A673 (cell line): ENCODE results near the gene MLF2. TPM values are rescaled to one million over a fixed set of nuclear protein-coding genes. Genes with fewer than 3 reads are reported as not detected.

Source experiments
- Bru-seq: library from RNA; stranded (reverse); fragments of 400-500 nt; gene quantifications from one replicate; lab custom pipeline; 2021; lab: Mats Ljungman, UMichigan
- BruChase-seq, 2 experiments: library from RNA; stranded (reverse); fragments of 400-500 nt; gene quantifications; one replicate each; lab custom pipeline; 2021; lab: Mats Ljungman, UMichigan
- BruUV-seq: library from RNA; stranded (reverse); fragments of 400-500 nt; replicated peaks from 2 replicates; lab custom pipeline; 2021; lab: Mats Ljungman, UMichigan
- CTCF ChIA-PET: fragments of 300-600 bp; sonication (Branson Sonifier 250); formaldehyde crosslinking; loops from one replicate; lab custom pipeline; 2022; ENCODE audit warnings: antibody characterized with exemption; lab: Charles Lee
- POLR2A ChIA-PET: fragments of 300-600 bp; sonication (Branson Sonifier 250); formaldehyde crosslinking; loops from one replicate; lab custom pipeline; 2022; ENCODE audit warnings: antibody characterized with exemption; ENCODE audit not compliant: low non-redundant PET; lab: Charles Lee
- DNase-seq: peaks from one replicate; pipeline ENCODE4 v3.0.0-alpha.2; 2015; ENCODE audit warnings: low spot score
- H3K27ac ChIP-seq: fragments of 200-600 bp; sonication (generic); 2 replicates; pipeline ENCODE4 v1.5.1; 2016; ENCODE audit warnings: mixed run types, low read depth, mild to moderate bottlenecking, mixed read lengths, antibody characterized with exemption, low read length; ENCODE audit not compliant: poor library complexity, severe bottlenecking
- H3K27me3 ChIP-seq: fragments of 200-600 bp; sonication (generic); replicated peaks from 2 replicates; pipeline ENCODE4 v1.6.1; 2017; ENCODE audit warnings: mixed run types, low read depth, mild to moderate bottlenecking, mixed read lengths, antibody characterized with exemption, low read length; ENCODE audit not compliant: insufficient read depth, poor library complexity
- H3K36me3 ChIP-seq: fragments of 200-600 bp; sonication (generic); 2 replicates; pipeline ENCODE4 v1.6.1; 2016; ENCODE audit warnings: mixed run types, mild to moderate bottlenecking, mixed read lengths, antibody characterized with exemption, low read length; ENCODE audit not compliant: insufficient read depth, poor library complexity, severe bottlenecking
- H3K4me1 ChIP-seq: fragments of 200-600 bp; sonication (generic); 2 replicates; pipeline ENCODE4 v1.6.1; 2017; ENCODE audit warnings: mixed run types, mild to moderate bottlenecking, mixed read lengths, antibody characterized with exemption, low read length; ENCODE audit not compliant: insufficient read depth, poor library complexity, severe bottlenecking
- H3K4me3 ChIP-seq: fragments of 200-600 bp; sonication (generic); 2 replicates; pipeline ENCODE4 v1.5.1; 2016; ENCODE audit warnings: low read depth, mixed run types, mild to moderate bottlenecking, mixed read lengths, low read length; ENCODE audit not compliant: poor library complexity, severe bottlenecking
- H3K9me3 ChIP-seq: fragments of 200-600 bp; sonication (generic); 2 replicates; pipeline ENCODE4 v1.6.1; 2016; ENCODE audit warnings: mixed run types, low read depth, mild to moderate bottlenecking, mixed read lengths, antibody characterized with exemption, low read length; ENCODE audit not compliant: poor library complexity, severe bottlenecking
- CTCF ChIP-seq: fragments of 300-800, 200-600 bp; sonication (generic); conservative IDR thresholded peaks from 2 replicates; pipeline ENCODE4 v1.5.1; 2017; ENCODE audit warnings: low read depth, mild to moderate bottlenecking, antibody characterized with exemption, low read length, moderate library complexity, mixed read lengths
- EZH2 ChIP-seq: fragments of 200-600 bp; sonication (generic); IDR thresholded peaks from 2 replicates; pipeline ENCODE4 v1.6.1; 2017; ENCODE audit warnings: borderline replicate concordance, low read depth, mild to moderate bottlenecking, mixed read lengths, antibody characterized with exemption, low read length; ENCODE audit not compliant: poor library complexity, severe bottlenecking
- intact Hi-C: fragments of 100-400 bp; cut with micrococcal nuclease; formaldehyde crosslinking; loops from one replicate; pipeline ENCODE4 v1.10.0; 2022; ENCODE audit not compliant: unreplicated experiment
- long read RNA-seq: library from polyadenylated mRNA; stranded (forward); transcript quantifications from one replicate; pipeline ENCODE4 v2.0.0, GENCODE V29; 2022
- total RNA-seq: library from RNA; stranded (reverse); gene quantifications from 2 replicates; pipeline ENCODE4 v1.2.3, GENCODE V29; 2021

Gene MLF2
- 242 and 254 TPM in 2 replicates for total RNA-seq
- Bru-seq, nascent RNA: percentile 65 among the genes with signal in this experiment
- percentile 73 among the genes with signal in this experiment for BruChase-seq, experiment 1, labeled RNA remaining after a 2-hour chase
- percentile 89 among the genes with signal in this experiment for BruChase-seq, experiment 2, labeled RNA remaining after a 6-hour chase
- long read RNA-seq, transcript MLF2-201 (9 exons, 1,969 nt): major isoform, 553 of 630 reads
- long read RNA-seq, partial matches to known transcripts: 34 of 630 reads
- long read RNA-seq, other reads (novel, unspliced or antisense): 43 of 630 reads

DNA sequence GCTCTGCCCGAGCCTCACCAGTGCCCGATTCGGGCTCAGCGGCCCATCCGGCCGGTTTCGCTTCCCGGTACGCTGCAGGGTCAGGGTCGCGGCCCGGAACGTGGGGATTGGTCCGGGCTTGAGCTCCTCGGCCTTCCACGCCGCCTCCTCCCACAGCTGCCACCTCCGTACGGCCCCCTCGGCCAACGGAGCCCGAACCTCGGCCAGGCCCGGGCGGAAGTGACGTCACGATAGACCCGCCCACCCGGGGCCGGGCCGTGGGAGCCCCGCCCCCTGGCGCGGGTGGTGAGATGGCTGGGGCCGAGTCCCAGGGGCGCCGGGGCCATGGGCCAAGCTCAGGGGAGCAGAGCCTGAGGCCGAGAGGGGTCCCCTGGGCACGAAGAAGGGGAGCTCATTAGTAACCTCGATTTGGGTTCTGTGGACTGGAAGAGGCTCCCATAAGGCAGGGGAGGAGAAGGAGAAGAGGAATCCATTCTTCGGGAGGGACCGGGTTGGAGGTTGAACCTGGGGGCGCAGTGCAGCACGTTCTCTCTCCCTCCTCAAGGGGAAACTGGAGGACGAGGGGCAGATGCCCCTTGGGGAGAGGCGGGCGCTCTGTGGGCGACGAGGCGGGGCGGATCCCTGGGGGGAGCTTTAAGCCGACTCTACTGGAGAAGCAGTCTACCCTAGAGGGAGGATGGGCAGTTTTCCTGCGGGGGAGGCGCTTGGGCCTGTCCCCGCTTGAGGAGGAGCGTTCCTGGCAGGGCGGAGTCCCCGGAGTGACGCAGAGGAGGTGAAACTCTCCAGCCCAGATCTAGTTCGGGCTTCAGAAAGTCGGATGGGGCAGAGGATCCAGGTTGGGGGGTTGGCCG, at the start of gene MLF2:
Gene MLF2 (minus strand): TSS at position 221 of the 851 bp plus-strand sequence. CDS start 807 bp downstream, outside the sequence.
- intact Hi-C loops: loop anchor here (1.0 to 5.0 kb wide), 4 partner anchors 14 to 184 kb away; partner anchors contain the start of gene PTMS
- Histone ChIP-seq H3K36me3 (peaks cover 40% of the 10 kb centered on the region), H3K4me1 (peaks cover 18% of the 10 kb centered on the region), H3K27ac (peak within 1 kb of the TSS; percentile 99), H3K27me3 (no peaks in the 10 kb centered on the region), H3K9me3 (no peaks in the 10 kb centered on the region), H3K4me3 (peak within 1 kb of the TSS; percentile 100)
- TF ChIP-seq EZH2 (no peak), CTCF (peak; percentile 98)
- ChIA-PET CTCF (interaction anchor here (0.6 to 2.5 kb wide), 13 partner anchors 11 to 120 kb away, joined by 3 to 21 read pairs (median 6); partner anchors contain the start of genes GPR162, PTMS, SPSB2 and TPI1), POLR2A (interaction anchor here (0.6 to 1.4 kb wide), 3 partner anchors 12 to 190 kb away, joined by 3 to 6 read pairs (median 3); partner anchors contain the start of genes C12orf57 and RNU7-1)
- DNase-seq: peak; percentile 99
- BruUV-seq: TSS peak; percentile 87

GRCh38 chr12:6799147-6799546, 46.2 kb upstream of the MLF2 start:
- BruUV-seq: no TSS peak
- H3K27ac ChIP-seq: no peak overlapping the region
- DNase-seq: no peak
- ChIA-PET CTCF (no interaction called here), POLR2A (no interaction called here)
- TF ChIP-seq EZH2: no peak
- no peak for TF ChIP-seq CTCF
- H3K4me3 ChIP-seq: no peak overlapping the region
- H3K4me1 ChIP-seq: no peaks in the 10 kb centered on the region
- H3K9me3 ChIP-seq: no peaks in the 10 kb centered on the region
- intact Hi-C loops: no loop called here
- no peaks in the 10 kb centered on the region for H3K27me3 ChIP-seq
- H3K36me3 ChIP-seq: no peaks in the 10 kb centered on the region

GRCh38 chr12:6796576-6796975, 43.6 kb upstream of the MLF2 start:
- Histone ChIP-seq H3K4me3 (no peak overlapping the region), H3K27me3 (no peaks in the 10 kb centered on the region), H3K4me1 (no peaks in the 10 kb centered on the region), H3K27ac (no peak overlapping the region), H3K9me3 (no peaks in the 10 kb centered on the region), H3K36me3 (no peaks in the 10 kb centered on the region)
- ChIA-PET POLR2A (no interaction called here), CTCF (no interaction called here)
- no peak for DNase-seq
- no TSS peak for BruUV-seq
- TF ChIP-seq CTCF (no peak), EZH2 (no peak)
- intact Hi-C loops: no loop called here
